ENCODE results near the gene NUAK1.

Gene NUAK1

DNA sequence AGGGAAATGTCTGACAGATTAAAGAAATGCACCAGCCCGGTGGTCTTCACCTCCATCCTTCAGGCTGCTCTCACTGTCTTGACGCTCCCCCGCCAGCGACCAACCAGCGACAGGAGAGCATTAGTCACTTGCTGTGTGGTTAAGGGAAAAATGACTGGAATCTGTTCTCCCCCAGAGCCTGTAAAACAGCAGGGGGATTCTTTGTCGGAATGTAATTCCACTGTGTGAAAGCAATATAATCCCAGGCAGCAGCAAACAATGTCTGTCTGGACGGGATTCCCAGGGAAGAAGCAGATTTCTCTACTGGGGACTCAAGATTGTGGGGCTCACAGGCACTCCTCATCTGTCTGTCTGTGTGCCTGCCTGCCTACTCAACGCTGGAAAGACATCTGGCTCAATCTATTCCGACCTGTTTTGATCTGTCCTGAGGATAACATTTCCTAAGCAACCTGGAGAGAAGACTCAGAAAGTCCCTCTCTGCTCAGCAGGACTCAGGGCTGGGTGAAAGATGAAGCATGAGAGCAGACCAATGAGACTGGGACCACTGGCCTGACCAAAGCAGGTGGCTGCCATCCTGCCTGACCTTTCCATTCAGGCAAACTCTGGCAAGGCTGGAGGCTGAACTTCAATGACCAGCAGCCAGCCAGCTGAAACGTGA, 54.6 kb downstream of the NUAK1 start:
- DNase-seq (ENCODE audit: low read depth, low spot score), result peak; percentile 97

DNA sequence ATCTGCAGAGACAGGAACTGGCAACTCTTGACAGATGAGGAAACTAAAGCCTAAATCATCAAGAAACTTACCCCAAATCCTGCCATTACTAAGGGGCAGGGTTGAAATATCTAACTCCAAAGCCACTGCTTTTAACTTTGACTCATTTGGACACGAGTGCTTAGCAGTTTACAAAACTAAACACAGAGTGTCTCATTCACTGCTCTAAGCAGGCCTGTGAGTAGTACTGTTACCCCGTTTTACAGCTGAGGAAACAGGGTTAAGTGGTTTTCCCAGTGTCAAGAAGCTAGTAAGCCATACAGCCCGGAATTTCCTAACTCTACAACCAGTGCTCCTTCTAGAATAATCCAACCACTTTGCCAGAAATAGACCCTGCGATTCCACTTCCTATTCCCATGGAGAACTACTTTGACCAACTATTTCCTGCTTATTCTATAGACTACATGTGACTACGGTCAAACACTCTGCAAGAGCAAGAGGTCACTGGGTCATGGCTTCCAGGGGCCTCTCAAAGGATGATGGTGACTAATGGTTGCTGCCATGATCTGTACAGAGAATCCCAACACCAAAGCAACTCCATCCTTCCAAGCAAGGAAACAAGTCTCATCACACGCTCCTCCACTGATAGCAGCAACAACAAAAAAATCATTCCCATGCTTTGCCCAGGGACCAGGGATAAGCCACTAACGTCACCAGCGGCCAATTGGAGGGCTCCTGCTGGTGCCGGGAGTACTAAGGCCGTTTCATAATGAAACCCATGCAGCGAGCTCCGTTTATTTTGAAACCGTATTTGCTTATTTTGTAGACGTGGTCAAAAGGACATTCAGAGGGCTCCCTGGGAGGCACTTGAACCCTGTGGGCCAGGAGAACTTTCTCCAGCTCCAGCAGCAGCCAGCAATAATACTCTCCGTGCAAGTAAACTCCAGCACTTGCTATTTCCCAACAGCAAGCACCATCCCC, 56.3 kb downstream of the NUAK1 start:
- no peak for DNase-seq (ENCODE audit: low read depth, low spot score)

DNA sequence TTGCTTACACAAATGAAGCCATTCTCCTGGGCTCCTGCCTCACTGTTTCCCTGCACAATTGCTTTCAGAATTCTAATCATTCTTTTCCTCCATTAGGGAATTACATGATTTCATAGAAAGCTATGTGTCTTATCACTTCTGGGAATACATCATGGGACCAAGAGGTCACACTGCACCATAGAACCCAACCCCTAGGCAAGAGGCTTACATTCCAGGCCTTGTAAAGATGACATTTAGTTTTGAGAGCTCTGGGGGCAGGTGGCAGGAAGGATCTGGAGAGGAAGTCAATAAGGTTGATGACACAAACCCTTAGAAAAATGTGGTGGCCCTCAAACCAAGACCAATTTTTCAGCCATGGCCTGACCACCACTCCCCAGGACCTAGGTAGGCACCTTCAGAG, 57.1 kb downstream of the NUAK1 start:
- no peak for DNase-seq (ENCODE audit: low read depth, low spot score)

DNA sequence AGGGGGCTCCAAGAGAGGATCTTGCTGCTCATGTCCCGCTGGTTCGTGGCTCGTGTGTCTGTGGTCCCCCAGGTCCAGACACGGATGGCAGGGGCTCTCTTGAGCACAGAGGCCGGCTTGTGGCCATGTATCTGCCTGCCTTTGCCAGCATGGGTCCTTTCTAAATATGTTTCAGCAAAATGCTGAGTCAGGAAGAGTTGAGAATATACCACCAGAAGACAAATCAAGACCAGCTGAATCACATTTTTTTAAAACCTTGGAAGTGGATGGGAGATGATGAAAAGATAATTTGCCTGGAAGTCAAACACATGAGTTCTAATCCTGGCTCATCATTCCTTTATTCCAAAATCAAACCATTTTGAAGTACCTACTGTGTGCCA, 58.0 kb downstream of the NUAK1 start:
- DNase-seq (ENCODE audit: low read depth, low spot score), result no peak

DNA sequence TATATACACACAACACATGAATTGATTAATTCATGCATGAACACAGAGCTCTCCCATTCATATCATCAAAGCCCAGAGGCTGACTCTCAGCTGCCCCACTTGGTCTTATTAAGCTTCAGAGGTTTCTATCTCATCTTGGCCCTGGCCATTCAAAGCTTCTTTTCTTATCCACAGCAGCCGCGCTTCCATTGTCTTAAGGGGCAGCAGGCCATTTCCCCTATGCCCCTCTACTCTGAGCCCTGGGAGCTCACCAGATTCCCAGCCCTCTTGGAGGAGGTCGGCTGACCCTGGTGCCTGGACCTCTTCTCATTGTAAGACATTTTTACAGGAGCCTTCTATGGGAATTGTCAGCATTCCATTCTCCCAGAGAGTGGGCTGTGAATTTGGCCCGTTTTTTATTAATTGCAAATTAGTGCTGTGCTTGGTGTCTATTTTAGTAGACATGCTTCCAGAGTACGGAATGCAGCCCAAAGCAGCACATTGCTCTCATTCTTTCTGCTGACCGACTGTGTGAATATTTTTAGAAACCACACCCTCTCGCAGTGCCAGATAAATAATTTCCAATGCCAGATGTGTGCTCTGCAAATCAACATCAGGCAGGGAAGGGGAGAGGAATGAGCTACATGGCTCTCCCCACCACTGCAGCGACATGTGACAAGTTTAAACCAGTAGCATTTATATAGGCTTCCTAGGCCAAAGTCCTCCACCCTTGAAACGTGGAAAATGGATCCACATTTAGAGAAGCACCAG, 58.5 kb downstream of the NUAK1 start:
- peak; percentile 90 for DNase-seq (ENCODE audit: low read depth, low spot score)

DNA sequence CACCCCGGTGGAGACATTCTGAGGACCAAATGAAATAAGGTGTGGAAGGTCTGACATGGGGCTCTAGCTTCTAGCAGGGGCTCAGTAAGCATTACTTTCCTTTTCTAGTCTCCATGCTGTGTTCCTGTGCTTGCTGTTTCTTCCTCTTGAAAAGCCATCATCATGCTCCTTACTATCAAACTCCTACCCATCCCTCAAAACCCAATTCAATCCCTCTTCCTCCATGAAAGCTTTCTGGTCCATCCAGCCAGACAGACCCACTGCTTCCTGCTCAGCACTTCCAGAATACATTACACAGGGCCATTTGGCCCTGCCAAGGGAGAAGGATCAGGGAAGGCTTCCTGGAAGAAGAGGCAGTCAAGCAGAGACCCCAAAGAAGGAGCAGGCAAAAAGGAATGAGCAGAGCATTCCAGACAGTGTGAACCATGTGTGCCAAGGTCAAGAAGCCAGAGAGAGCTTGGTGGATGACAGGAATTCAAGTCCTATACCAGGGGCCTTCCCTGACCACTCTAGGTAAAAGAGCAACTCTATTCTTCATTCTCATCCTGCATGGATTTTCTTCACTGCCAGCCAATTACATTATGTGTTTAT, 59.5 kb downstream of the NUAK1 start:
- DNase-seq (ENCODE audit: low read depth, low spot score), result no peak

DNA sequence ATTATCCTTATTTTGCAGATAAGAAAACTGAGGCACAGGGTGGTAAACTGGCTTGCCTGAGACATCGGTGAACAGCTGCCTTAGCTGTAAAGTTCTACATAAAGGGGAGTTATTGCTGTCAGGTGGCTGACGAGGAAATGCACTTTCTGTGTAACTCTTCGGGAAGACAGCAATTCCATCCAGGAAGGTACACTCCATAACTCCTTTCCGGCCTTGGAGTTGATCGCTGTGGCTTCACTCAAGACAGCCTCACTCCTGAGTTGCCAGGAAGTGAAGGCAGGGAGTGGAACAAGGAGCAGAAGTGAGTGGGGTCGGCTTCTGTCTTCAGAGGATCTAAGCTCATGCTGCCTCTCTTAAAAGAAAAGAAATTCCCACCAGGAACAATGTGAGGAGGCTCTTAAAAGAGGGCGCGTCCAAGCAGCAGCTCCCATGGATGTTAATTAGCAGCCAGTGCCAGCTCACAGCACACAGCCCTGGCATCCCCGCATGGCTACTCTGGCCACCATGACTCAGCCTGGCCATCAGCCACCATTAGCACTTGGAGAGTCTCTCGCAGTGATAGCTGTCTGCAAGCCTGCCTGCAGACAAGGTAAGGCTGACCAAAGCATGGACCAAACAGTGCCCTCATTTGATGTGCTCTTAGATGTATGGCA, 60.3 kb downstream of the NUAK1 start:
- peak; percentile 95 for DNase-seq (ENCODE audit: low read depth, low spot score)

DNA sequence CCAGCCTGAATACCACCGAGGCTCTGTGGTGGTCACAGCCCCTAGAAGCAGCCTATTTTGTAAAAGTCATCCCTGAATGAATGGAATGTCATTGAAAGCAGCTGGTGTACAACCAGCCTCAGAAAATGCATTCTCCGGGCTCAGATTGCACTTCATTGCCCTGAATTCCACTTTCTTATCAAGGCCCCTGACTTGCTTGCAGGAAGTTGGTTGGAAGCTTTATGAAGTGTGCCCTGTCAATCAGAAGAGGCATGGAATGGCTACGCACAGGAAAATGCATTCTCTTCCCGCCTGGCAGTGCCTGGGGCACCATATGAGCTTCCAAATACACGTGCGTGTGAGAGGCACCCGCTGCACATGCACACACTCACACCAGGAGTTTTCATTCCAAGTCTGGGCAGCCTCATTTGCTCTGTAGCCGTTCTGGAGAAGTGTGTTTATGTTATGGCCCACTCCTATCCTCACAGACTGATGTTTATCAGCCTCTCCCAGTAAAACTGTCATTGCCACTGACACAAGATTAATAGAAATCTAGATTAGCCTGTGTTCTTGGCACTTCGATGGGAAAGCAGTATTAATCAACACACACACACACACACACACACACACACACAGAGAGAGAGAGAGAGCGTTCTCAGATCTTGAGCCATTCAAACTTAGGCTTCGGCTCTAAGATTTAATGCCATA, 63.9 kb downstream of the NUAK1 start:
- DNase-seq (ENCODE audit: low read depth, low spot score), result peak; percentile 93

DNA sequence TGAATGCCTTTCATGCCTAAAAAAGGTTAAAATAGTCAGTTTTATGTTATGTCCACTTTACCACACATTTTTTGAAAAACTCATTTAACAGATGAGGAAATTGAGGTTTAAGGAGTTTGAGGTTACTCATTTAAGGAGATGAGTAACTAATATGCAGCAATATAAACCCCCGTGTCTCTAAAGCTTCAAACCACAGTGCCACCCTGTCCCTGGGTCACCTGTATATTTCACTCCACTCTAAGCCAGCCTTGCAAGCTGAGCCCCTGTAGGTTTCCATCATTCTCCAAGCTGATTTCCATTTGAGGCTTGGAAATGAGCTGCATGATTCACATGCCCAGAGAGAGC, 64.4 kb downstream of the NUAK1 start:
- no peak for DNase-seq (ENCODE audit: low read depth, low spot score)

DNA sequence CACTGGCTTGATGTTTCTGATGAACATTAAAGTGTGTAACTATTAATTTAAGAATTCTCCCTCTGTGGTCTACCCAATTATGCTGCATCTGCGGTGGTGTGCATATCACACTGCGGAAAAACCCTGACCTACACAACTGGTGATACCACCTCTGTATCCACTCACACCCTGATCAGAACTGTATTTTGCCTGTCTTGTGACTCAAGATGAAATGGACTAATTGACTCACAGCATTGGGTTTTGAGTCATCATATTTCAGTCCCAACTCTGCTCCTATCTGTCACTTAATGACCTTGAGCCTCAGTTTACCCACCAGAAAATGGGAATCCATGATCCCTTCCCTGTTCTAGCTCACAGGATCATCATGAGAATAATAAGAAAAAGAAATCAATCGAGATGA, 65.6 kb downstream of the NUAK1 start:
- DNase-seq (ENCODE audit: low read depth, low spot score), result no peak

DNA sequence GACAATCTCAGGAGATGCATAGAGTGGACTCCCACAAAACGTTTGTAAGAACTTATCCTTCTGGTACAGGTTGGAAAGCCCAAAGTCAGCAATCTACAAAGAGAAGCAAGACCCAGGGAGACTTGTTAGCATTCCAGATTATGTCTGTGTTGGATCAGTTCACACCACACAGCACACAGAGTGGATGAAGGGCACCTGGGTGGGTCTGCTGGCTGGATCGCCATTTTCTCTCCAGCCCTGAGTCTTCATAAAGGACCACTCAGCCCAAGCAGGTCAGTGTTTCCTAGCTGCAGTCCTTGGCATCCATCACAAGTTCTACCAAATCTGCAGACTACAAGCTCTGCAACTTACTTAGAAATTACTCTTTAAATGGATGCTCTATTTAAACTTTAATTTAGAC, 66.0 kb downstream of the NUAK1 start:
- no peak for DNase-seq (ENCODE audit: low read depth, low spot score)

DNA sequence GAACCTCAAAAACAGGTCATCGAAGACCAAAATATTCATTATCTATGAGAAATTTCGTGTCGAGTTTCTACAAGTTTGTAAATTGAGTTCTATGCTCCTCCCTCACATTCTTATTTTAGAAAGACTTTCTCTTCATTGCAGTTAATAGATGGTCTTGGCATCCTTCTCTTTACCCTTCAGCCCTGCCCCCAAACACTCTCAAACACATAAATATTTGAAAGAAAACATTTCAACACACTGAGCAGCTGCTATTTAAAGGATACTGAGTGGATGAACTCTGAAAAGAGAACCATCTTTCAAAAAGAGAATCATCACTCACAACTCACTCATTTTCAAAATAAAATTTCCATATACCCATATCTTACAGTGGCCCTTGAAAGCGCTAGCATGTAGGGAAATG, 67.1 kb downstream of the NUAK1 start:
- DNase-seq (ENCODE audit: low read depth, low spot score), result no peak

DNA sequence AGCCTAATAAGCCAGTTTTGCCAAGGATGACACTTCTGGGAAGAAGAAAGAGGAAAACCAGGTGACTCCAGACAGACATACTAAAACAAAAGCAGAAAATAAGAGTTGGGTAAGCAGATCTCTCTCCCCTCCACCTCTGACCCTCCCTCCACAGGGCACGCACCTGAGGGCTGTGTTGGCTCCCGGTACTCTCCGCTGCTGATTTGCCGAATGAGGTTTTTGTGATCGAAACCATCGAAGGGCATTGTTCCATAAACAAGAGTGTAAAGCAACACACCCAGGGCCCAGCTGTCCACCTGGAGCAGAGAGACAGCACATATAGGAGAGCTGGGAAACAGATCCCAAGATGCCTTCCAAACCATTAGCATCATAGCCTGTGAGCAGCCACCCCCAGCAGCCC, 68.1 kb downstream of the NUAK1 start:
- DNase-seq (ENCODE audit: low read depth, low spot score), result no peak

DNA sequence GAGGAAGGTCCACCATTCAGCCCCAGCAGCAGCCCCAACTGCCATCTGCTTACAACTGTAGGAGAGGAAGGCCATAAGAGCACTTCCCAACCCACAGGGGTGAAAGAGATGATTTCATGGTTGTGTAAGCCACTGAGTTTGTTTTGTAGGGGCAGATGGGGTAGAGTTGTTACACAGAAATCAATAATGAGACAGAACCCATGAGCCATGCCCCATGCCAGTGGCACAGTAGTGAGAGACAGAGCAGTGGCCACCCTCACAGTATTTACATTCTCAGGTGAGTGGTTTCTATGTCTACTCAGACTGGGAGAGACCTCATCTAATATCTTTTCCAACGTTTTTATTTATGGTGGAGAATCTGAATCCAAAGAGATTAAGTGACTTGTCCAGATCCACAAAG, 68.6 kb downstream of the NUAK1 start:
- DNase-seq (ENCODE audit: low read depth, low spot score), result no peak

DNA sequence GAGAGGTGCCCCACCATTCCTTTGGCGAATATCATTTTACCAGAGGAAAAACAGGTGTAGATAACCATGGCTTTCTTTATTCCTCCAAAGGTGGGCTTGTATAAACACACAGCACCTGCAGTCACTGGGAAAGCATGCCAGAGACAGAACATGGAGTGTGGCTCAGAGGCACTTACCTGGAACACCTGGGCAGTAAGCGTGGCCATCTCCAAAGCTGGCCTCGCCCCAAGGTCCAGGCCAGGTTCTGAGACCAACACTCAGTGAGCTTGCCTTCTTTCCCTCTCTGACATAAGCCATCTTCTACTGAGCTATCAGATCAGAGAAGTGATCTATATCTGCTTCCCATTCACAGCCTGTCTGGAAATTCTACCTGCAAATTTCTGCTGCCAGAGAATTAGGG, 70.5 kb downstream of the NUAK1 start:
- DNase-seq (ENCODE audit: low read depth, low spot score), result no peak

DNA sequence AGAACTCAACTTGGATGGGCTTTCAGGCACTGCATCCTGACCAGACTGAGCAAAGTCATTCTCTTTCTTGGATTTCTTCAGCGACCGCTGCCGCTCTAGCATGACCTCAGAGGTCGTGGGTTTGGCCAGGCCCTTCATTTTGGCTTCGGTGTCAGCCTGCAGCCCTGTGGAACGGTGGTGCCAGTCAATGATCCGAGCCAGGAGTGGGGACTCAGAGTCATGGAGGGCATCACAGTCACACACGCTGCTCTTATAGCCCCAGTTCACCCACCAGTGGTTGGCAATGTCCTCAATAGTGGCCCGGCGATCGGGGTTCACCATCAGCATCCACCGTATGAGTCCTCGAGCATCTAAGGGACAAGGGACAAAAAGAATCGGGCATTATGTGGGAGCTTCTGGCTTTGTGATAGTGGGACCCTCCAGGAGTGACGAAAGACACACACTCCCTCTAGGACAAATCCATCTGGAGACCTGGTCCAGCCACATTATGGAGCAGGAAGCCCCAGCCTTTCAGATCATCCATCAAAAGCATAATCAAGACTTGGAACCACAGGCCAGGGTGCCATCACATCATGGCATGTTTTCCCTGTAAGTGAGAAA, 71.0 kb downstream of the NUAK1 start:
- DNase-seq (ENCODE audit: low read depth, low spot score), result no peak

DNA sequence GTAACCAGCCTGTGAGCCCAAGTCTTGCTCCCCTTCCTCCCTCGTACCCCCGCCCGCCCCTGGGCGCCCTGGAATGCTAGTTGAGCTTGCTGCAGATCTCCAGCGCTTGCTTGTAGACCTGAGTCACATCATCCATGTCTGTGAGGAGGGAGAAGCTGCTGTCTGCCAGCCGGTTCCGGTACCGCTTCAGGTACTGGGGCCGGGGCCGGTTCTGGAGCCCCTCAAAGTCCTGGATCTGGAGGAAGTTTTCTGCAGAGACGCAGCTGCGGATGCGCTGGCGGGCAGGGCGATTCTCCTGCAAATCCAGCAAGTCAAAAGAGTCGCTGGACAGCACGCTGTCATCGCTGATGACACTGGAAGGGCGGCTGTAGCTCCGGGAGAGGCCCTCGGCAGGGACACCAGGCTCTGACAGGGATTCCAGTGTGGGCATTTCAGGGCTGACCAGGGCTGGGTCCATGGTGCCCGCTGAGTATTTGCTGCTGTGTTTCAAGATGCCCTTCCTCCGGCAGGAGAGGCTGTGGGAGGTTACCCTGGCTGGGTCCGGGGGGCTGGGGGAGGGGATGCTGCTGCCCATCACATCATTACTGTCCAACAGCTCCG, 71.9 kb downstream of the NUAK1 start:
- DNase-seq (ENCODE audit: low read depth, low spot score), result no peak

DNA sequence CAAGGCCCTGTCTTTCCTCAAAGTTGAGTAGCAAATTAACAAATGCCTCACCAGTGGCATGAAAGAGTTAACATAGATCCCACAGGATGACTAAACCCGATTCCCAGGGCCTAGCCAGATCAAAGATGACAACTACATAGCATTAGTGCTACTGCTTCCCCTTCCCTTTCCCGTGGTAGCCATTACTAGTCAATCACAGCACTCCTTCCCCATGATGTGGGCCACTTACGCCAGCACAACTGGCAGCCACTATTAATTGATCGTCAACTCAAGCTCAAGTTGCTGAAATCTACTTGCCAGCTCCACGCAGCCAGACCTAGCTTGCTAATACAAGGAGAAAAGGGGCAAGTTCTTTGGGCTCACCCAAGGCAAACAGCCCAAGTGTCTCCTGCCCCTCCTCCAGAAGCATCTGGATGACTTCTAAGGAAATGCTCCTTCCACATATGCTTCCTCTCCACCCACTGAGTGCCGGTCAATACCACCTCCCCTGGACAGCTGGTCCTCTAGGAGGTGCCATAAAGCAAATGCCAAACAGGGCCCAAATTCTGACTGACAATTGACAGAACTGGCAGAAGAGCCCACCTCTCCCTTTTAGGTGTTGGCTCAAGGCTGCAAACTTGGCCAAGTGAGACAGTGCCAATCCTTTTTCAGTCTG, 72.6 kb downstream of the NUAK1 start:
- no peak for DNase-seq (ENCODE audit: low read depth, low spot score)

DNA sequence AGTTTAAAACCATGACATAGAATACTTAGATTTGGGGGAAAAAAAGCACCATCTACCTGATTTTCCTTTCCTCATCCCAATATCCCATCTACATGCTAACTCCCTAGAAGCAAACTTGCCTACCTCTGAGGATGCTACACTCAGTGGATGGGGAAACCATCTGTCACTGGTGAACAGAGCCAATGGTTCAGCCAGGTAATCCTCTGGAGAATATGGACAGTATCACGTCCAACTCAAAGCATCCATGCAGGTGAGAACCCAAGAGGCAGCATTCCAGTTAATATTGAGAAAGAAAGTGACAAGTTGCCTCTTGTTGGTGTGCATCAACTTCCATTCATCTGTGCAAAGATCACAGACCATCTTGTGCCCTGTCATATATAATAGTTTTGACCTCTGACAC, 73.2 kb downstream of the NUAK1 start:
- DNase-seq (ENCODE audit: low read depth, low spot score), result no peak

DNA sequence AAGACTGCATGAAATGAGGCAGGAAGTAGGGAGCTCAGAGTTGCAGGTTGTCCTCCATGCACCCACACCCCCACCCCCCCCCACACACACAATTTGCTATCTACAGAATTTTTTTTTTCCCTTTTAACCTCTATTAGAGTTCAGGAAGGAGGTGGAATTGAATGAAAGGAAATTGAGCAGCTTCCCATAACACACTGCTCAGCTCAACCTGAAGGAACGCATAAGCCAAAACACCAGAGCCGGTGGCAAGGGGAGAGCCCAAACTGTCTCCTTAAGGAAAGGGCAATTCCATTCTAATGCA, 74.1 kb downstream of the NUAK1 start:
- DNase-seq (ENCODE audit: low read depth, low spot score), result no peak
